Measurements from ENCODE around the gene DAD1. TPM values are rescaled to one million over a fixed set of nuclear protein-coding genes. Genes with fewer than 3 reads are reported as not detected.
A peak's percentile ranks its signal among the peaks of the same experiment; 100 is the strongest.

DAD1 gene
- total RNA-seq, 1 donor: 564 TPM

GRCh38 chr14:22521449-22522239 lies 67.4 kb downstream of the DAD1 start:
- TF ChIP-seq CTCF (IDR thresholded peaks at IDR 0.05; ENCODE audit: insufficient read depth, low read length): no peak
- H3K4me3 ChIP-seq (ENCODE audit: low read depth, low read length): no peak overlapping the region
- DNase-seq (ENCODE audit: low read depth): no peak

- TF ChIP-seq CTCF (IDR thresholded peaks at IDR 0.05; ENCODE audit: insufficient read depth, low read length): no peak
- DNase-seq (ENCODE audit: low read depth): no peak
- H3K4me3 ChIP-seq (ENCODE audit: low read depth, low read length): no peak overlapping the region
Measured at GRCh38 chr14:22520796-22521195, 68.2 kb downstream of the DAD1 start.

GRCh38 chr14:22519877-22520685 lies 68.9 kb downstream of the DAD1 start:
- H3K4me3 ChIP-seq (ENCODE audit: low read depth, low read length): no peak overlapping the region
- peak; percentile 81 for DNase-seq (ENCODE audit: low read depth)
- no peak for TF ChIP-seq CTCF (IDR thresholded peaks at IDR 0.05; ENCODE audit: insufficient read depth, low read length)

GRCh38 chr14:22518073-22518472 lies 71.0 kb downstream of the DAD1 start:
- DNase-seq (ENCODE audit: low read depth): no peak
- no peak for TF ChIP-seq CTCF (IDR thresholded peaks at IDR 0.05; ENCODE audit: insufficient read depth, low read length)
- H3K4me3 ChIP-seq (ENCODE audit: low read depth, low read length): no peak overlapping the region

- DNase-seq (ENCODE audit: low read depth): no peak
- no peak for TF ChIP-seq CTCF (IDR thresholded peaks at IDR 0.05; ENCODE audit: insufficient read depth, low read length)
- no peak overlapping the region for H3K4me3 ChIP-seq (ENCODE audit: low read depth, low read length)
Measured at GRCh38 chr14:22517117-22517720, 71.8 kb downstream of the DAD1 start.

- DNase-seq (ENCODE audit: low read depth): no peak
- no peak for TF ChIP-seq CTCF (IDR thresholded peaks at IDR 0.05; ENCODE audit: insufficient read depth, low read length)
- no peak overlapping the region for H3K4me3 ChIP-seq (ENCODE audit: low read depth, low read length)
Measured at GRCh38 chr14:22515929-22516328, 73.1 kb downstream of the DAD1 start.

Small RNA genes within 50 kb of the gene (small RNA-seq; reads per million reads assigned to genes)
- gene TRAJ1 (not detected), gene TRAJ10 (not detected), gene TRAJ11 (not detected), gene TRAJ12 (not detected), gene TRAJ13 (not detected), gene TRAJ14 (not detected), gene TRAJ16 (not detected), gene TRAJ17 (not detected), gene TRAJ18 (not detected), gene TRAJ19 (not detected), gene TRAJ2 (not detected), gene TRAJ20 (not detected), gene TRAJ21 (not detected), gene TRAJ22 (not detected), gene TRAJ23 (not detected), gene TRAJ24 (not detected), gene TRAJ25 (not detected), gene TRAJ26 (not detected), gene TRAJ27 (not detected), gene TRAJ28 (not detected), gene TRAJ3 (not detected), gene TRAJ4 (not detected), gene TRAJ5 (not detected), gene TRAJ6 (not detected), gene TRAJ7 (not detected), gene TRAJ8 (not detected), gene TRAJ9 (not detected)

Other genes with a start within 250 kb of the DAD1 start
- 24.3 and 48.6 TPM in 2 replicates for gene ABHD4, start 9.1 kb upstream of the DAD1 start, total RNA-seq (ENCODE audit: low replicate concordance)
- not detected in 2 replicates for gene OR6J1, start 55.1 kb upstream of the DAD1 start, total RNA-seq (ENCODE audit: low replicate concordance)
- gene OXA1L, start 177.5 kb upstream of the DAD1 start, total RNA-seq (ENCODE audit: low replicate concordance): 50.9 and 66.4 TPM in 2 replicates
- 2.5 and 16.5 TPM in 2 replicates for gene SLC7A7, start 226.2 kb upstream of the DAD1 start, total RNA-seq (ENCODE audit: low replicate concordance)
- gene MRPL52, start 240.7 kb upstream of the DAD1 start, total RNA-seq (ENCODE audit: low replicate concordance): 14.2 and 69.9 TPM in 2 replicates
- gene MMP14, start 247.4 kb upstream of the DAD1 start, total RNA-seq (ENCODE audit: low replicate concordance): 258 and 311 TPM in 2 replicates